GM10266 (cell line): ENCODE data around the gene TLCD3A.
A peak's percentile ranks its signal among the peaks of the same experiment; 100 is the strongest.
"Not testable (repeated sequence)": the region's sequence is repeated elsewhere in the genome, so short reads cannot be mapped to it uniquely, and the experiment has no call there.

Source experiments
- DNase-seq: peaks from one replicate; pipeline ENCODE4 v3.0.0; 2012; ENCODE audit errors: extremely low spot score
- TF ChIP-seq, protein P1 (sequence below): IDR thresholded peaks from 2 replicates; pipeline ENCODE4 v1.5.1; 2012; ENCODE audit warnings: mild to moderate bottlenecking, low read depth; ENCODE audit not compliant: control insufficient read depth, insufficient read depth; ENCODE audit errors: missing control alignments

TLCD3A gene

GRCh38 chr17:744937-745336 is 12.5 kb downstream of the TLCD3A start:
- TF ChIP-seq, protein P1, sequence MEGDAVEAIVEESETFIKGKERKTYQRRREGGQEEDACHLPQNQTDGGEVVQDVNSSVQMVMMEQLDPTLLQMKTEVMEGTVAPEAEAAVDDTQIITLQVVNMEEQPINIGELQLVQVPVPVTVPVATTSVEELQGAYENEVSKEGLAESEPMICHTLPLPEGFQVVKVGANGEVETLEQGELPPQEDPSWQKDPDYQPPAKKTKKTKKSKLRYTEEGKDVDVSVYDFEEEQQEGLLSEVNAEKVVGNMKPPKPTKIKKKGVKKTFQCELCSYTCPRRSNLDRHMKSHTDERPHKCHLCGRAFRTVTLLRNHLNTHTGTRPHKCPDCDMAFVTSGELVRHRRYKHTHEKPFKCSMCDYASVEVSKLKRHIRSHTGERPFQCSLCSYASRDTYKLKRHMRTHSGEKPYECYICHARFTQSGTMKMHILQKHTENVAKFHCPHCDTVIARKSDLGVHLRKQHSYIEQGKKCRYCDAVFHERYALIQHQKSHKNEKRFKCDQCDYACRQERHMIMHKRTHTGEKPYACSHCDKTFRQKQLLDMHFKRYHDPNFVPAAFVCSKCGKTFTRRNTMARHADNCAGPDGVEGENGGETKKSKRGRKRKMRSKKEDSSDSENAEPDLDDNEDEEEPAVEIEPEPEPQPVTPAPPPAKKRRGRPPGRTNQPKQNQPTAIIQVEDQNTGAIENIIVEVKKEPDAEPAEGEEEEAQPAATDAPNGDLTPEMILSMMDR: no peak
- no peak for DNase-seq

DNA sequence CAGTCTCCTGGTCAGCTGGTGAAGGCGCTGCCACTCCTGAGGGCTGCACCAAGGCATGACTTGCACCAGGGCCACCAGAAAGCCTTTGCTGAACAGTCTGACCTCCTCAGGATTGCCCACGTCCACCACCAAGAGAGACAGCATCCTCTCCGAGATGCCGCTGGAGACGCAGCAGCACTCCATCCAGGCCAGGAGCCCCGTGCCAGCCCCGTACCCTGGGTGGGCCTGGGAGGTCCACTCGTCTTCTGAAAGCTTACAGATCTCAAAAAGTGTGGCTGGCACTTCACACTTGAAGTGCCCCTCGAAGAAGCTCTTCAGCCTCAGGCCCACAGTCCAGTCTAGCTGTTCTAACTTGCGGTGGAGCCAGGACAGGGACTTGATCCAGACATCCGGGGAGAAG is 13.0 kb downstream of the TLCD3A start:
- no peak for DNase-seq
- TF ChIP-seq, protein P1: no peak

DNA sequence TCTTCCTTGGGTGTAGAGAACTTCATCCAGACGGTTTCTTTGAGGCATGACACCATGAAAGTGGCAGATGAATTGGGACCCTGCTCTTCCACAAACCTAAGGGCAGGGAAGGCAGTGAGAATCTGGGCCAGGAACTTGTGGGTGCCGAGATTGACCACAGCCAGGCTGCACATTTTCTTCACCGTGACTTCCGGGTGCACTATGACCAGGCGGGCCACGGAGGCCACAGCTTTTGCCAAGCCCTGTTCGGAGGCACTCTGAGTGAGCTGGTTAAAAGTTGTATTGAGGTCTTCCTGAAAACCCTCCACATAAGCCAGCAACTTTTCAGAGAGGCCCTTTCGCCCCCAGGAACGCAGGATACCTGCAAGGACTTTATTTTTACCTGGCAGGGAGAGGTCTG is 13.8 kb downstream of the TLCD3A start:
- no peak for DNase-seq
- TF ChIP-seq, protein P1: no peak

DNA sequence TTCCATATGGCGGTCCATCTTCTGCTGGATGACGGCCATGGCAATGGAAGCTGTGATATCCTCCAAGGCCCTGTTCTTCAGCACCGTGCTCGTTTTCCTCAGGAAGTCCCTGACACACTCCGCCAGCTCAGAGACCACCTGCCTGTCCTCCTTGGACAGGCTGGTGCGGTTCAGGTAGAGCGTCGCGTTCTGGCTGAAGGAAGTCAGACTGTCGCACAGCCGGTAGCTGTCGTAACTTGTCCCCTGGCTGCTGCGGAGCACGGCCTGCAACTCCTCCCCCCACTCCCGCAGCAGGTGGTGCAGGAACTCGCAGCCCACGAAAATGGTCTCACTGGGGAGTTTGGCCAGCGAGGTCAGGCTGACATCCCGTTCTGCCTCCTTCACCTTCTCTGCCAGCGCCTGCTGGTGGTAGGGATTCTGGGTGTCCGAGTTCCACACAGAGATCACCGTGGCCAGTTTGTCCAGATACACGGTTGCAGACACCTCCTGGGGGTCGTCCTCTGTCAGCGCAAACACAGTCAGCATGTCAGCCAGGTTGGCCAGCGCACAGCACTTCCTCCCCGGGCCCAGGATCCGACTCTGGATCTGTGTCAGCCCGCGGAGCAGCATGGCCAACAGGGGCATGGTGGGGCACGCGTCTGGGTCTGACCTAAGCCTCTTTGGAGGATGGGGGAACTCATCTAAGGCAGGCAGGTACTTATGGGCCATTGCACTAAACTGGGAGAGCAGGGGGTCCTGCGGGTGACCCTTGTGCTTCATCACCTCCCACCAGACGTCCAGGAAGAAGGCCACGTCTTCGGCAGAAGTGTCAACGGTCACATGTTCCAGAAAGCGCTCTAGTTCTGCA is 14.6 kb downstream of the TLCD3A start:
- DNase-seq: no peak
- TF ChIP-seq, protein P1: no peak

DNA sequence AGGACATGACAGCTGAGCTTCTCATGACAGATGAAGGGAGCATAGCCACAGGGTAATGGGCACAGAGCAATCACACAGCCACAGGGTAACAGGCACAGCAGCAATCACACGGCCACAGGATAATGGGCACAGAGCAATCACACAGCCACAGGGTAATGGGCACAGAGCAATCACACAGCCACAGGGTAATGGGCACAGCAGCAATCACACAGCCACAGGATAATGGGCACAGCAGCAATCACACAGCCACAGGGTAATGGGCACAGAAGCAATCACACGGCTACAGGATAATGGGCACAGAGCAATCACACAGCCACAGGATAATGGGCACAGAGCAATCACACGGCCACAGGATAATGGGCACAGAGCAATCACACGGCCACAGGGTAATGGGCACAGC is 16.2 kb downstream of the TLCD3A start:
- DNase-seq: not testable (repeated sequence)

DNA sequence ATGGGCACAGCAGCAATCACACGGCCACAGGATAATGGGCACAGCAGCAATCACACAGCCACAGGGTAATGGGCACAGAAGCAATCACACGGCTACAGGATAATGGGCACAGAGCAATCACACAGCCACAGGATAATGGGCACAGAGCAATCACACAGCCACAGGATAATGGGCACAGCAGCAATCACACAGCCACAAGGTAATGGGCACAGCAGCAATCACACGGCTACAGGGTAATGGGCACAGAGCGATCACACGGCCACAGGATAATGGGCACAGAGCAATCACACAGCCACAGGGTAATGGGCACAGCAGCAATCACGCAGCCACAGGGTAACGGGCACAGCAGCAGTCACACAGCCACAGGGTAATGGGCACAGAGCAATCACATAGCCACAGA is 17.0 kb downstream of the TLCD3A start:
- not testable (repeated sequence) for DNase-seq

GRCh38 chr17:750431-751037 is 18.1 kb downstream of the TLCD3A start:
- TF ChIP-seq, protein P1: no peak

GRCh38 chr17:751269-752001 is 19.0 kb downstream of the TLCD3A start:
- peak; percentile 55 for DNase-seq
- TF ChIP-seq, protein P1: no peak

More at GRCh38 chr17:750431-751037, 18.1 kb downstream of the TLCD3A start:
- no peak for DNase-seq
